ENCODE results near the gene GTSE1. TPM values are rescaled to one million over a fixed set of nuclear protein-coding genes. Genes with fewer than 3 reads are reported as not detected.

The GTSE1 gene
- total RNA-seq, 1 experiment from 2014 or later, result 20.6 TPM

DNA sequence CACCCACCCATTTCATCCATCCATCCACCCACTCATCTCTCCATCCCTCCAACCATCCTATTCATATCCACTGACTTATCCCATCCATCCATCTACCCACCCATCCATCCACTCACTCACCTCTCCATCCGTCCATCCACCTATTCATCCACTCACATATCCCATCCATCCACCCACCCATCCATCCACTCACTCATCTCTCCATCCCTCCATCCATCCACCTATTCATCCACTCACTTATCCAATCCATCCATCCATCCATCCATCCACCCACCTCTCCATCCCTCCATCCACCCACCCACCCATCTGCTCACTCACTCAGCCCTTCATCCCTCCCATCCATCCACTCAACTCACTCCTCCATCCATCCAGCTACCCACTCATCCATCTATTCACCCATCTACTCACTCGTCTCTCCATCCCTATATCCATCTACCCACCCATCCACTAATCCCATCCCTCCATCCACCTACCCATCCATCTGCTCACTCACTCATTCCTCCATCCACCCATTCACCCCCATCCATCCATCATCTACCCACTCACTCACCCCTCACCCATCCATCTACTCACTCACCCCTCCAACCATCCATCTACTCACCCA is 75.1 kb downstream of the GTSE1 start:
- Histone ChIP-seq H2AFZ (ENCODE audit: low read length) (no peak overlapping the region), H3K9me3 (ENCODE audit: low read length) (no peaks in the 10 kb centered on the region), H3K4me3 (ENCODE audit: low read length) (no peak overlapping the region), H3K79me2 (ENCODE audit: low read length) (no peaks in the 10 kb centered on the region), H3K9me2 (replicated peaks; ENCODE audit: low read length) (no peaks in the 10 kb centered on the region), H4K20me1 (ENCODE audit: low read length) (no peaks in the 10 kb centered on the region), H3K4me1 (ENCODE audit: insufficient read depth, low read length) (no peaks in the 10 kb centered on the region), H3K27ac (ENCODE audit: low read length) (no peak overlapping the region), H3K27me3 (ENCODE audit: low read length) (no peaks in the 10 kb centered on the region), H3K36me3 (ENCODE audit: low read depth, low read length) (peaks cover 5% of the 10 kb centered on the region), H3K4me2 (ENCODE audit: low read length) (no peak overlapping the region), H3F3A (ENCODE audit: low read length, unreplicated experiment) (no peaks in the 10 kb centered on the region), H3K9ac (ENCODE audit: low read length) (no peak overlapping the region)
- ChIA-PET POLR2A (ENCODE audit: unreplicated experiment) (no interaction called here), CTCF (no interaction called here)
- no peak for TF ChIP-seq EZH2phosphoT487 (IDR thresholded peaks at IDR 0.05; ENCODE audit: borderline replicate concordance, low read length)
- TF ChIP-seq, protein P1, sequence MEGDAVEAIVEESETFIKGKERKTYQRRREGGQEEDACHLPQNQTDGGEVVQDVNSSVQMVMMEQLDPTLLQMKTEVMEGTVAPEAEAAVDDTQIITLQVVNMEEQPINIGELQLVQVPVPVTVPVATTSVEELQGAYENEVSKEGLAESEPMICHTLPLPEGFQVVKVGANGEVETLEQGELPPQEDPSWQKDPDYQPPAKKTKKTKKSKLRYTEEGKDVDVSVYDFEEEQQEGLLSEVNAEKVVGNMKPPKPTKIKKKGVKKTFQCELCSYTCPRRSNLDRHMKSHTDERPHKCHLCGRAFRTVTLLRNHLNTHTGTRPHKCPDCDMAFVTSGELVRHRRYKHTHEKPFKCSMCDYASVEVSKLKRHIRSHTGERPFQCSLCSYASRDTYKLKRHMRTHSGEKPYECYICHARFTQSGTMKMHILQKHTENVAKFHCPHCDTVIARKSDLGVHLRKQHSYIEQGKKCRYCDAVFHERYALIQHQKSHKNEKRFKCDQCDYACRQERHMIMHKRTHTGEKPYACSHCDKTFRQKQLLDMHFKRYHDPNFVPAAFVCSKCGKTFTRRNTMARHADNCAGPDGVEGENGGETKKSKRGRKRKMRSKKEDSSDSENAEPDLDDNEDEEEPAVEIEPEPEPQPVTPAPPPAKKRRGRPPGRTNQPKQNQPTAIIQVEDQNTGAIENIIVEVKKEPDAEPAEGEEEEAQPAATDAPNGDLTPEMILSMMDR (conservative IDR thresholded peaks at IDR 0.05; ENCODE audit: low read depth, low read length), result no peak
- no peak for TF ChIP-seq EZH2 (IDR thresholded peaks at IDR 0.05; ENCODE audit: low read length, unreplicated experiment)
- no TSS peak for BruUV-seq (replicated peaks)
- intact Hi-C loops (cut with micrococcal nuclease), result no loop called here
- DNase-seq (no peak), ATAC-seq (no peak)

DNA sequence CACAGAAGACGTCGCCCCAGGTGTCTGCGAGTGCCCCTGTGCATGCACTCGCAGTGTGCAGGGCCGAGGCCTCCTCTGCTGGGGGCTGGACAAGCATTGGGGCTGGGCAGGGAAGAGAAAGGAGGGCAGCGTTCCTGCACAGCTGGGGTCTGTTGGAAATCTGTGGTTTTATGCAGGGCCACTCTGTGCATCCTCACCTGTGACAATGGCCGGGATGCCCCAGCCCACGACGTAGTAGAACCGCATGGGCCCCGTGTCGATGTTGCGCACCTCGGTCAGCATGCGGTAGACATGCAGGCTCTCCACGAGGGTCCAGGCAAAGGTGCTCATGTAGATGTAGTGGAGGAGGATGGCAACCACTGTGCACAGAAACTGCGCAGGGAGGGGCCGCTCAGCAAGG is 76.0 kb downstream of the GTSE1 start:
- H3F3A ChIP-seq (ENCODE audit: low read length, unreplicated experiment), result no peaks in the 10 kb centered on the region
- H3K4me3 ChIP-seq (ENCODE audit: low read length), result no peak overlapping the region
- ATAC-seq (no peak), DNase-seq (no peak)
- peaks cover 5% of the 10 kb centered on the region for H3K36me3 ChIP-seq (ENCODE audit: low read depth, low read length)
- H3K4me1 ChIP-seq (ENCODE audit: insufficient read depth, low read length), result peaks cover 6% of the 10 kb centered on the region
- no TSS peak for BruUV-seq (replicated peaks)
- H3K9ac ChIP-seq (ENCODE audit: low read length), result no peak overlapping the region
- ChIA-PET POLR2A (ENCODE audit: unreplicated experiment) (no interaction called here), CTCF (no interaction called here)
- H4K20me1 ChIP-seq (ENCODE audit: low read length), result no peaks in the 10 kb centered on the region
- TF ChIP-seq EZH2phosphoT487 (IDR thresholded peaks at IDR 0.05; ENCODE audit: borderline replicate concordance, low read length) (no peak), EZH2 (IDR thresholded peaks at IDR 0.05; ENCODE audit: low read length, unreplicated experiment) (no peak)
- TF ChIP-seq, protein P1 (conservative IDR thresholded peaks at IDR 0.05; ENCODE audit: low read depth, low read length), result no peak
- no peaks in the 10 kb centered on the region for H3K9me2 ChIP-seq (replicated peaks; ENCODE audit: low read length)
- H3K27ac ChIP-seq (ENCODE audit: low read length), result no peak overlapping the region
- intact Hi-C loops (cut with micrococcal nuclease), result no loop called here
- H2AFZ ChIP-seq (ENCODE audit: low read length), result no peak overlapping the region
- no peaks in the 10 kb centered on the region for H3K79me2 ChIP-seq (ENCODE audit: low read length)
- no peaks in the 10 kb centered on the region for H3K27me3 ChIP-seq (ENCODE audit: low read length)
- no peak overlapping the region for H3K4me2 ChIP-seq (ENCODE audit: low read length)
- no peaks in the 10 kb centered on the region for H3K9me3 ChIP-seq (ENCODE audit: low read length)

GRCh38 chr22:46373159-46373558 is 76.5 kb downstream of the GTSE1 start:
- H2AFZ ChIP-seq (ENCODE audit: low read length), result no peak overlapping the region
- no peaks in the 10 kb centered on the region for H3K27me3 ChIP-seq (ENCODE audit: low read length)
- ATAC-seq (no peak), DNase-seq (no peak)
- ChIA-PET CTCF (no interaction called here), POLR2A (ENCODE audit: unreplicated experiment) (no interaction called here)
- no TSS peak for BruUV-seq (replicated peaks)
- no peak overlapping the region for H3K4me2 ChIP-seq (ENCODE audit: low read length)
- no peak overlapping the region for H3K4me3 ChIP-seq (ENCODE audit: low read length)
- H3K27ac ChIP-seq (ENCODE audit: low read length), result no peak overlapping the region
- peaks cover 11% of the 10 kb centered on the region for H3K4me1 ChIP-seq (ENCODE audit: insufficient read depth, low read length)
- TF ChIP-seq, protein P1 (conservative IDR thresholded peaks at IDR 0.05; ENCODE audit: low read depth, low read length), result no peak
- TF ChIP-seq EZH2phosphoT487 (IDR thresholded peaks at IDR 0.05; ENCODE audit: borderline replicate concordance, low read length) (no peak), EZH2 (IDR thresholded peaks at IDR 0.05; ENCODE audit: low read length, unreplicated experiment) (no peak)
- no peak overlapping the region for H3K9ac ChIP-seq (ENCODE audit: low read length)
- no peaks in the 10 kb centered on the region for H3F3A ChIP-seq (ENCODE audit: low read length, unreplicated experiment)
- H3K9me2 ChIP-seq (replicated peaks; ENCODE audit: low read length), result no peaks in the 10 kb centered on the region
- peaks cover 5% of the 10 kb centered on the region for H3K36me3 ChIP-seq (ENCODE audit: low read depth, low read length)
- intact Hi-C loops (cut with micrococcal nuclease), result no loop called here
- no peaks in the 10 kb centered on the region for H3K9me3 ChIP-seq (ENCODE audit: low read length)
- no peaks in the 10 kb centered on the region for H3K79me2 ChIP-seq (ENCODE audit: low read length)
- no peaks in the 10 kb centered on the region for H4K20me1 ChIP-seq (ENCODE audit: low read length)
